Gastrocnemius medialis (tissue), 4 donors: ENCODE measurements around the gene SORBS1.

Experiments used
- POLR2A ChIP-seq, 2 donors: fragments of 450-650 bp; IDR thresholded peaks; one replicate each; pipeline ENCODE4 v1.6.1; 2017; ENCODE audit warnings: antibody characterized with exemption in 2 of 2, mild to moderate bottlenecking in 2 of 2, moderate library complexity in 2 of 2
- TF ChIP-seq, protein P1 (sequence below), 5 experiments: fragments of 450-650 bp in 3 of 5; fragments of 200-600 bp in 2 of 5; sonication (generic) in 2 of 5; IDR thresholded peaks in 4 of 5; conservative IDR thresholded peaks in 1 of 5; 1 replicate in 4 of 5; 2 replicates in 1 of 5; pipeline ENCODE4 v1.5.1; 2016 to 2019; ENCODE audit warnings: antibody characterized with exemption in 5 of 5, mild to moderate bottlenecking in 3 of 5, moderate library complexity in 3 of 5

DNA sequence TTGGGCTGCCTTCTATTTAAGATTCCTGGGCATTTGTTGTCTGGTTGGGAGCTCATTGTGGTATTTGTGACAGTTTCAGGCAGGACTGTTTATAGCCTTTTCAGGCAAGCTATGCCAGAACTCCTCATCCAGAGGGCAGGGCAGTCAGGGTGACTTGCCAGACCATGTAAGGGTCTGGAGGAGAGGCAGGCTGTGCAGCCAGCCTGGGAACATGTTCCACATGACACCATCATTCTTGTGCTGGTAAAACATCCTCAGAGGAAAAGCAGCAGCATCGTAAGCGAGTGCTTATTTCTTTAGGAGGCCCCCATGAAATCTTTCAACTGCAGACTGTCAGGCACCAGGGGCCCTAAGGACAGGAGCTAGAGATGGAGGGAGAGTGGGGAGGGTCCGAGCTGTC is 44.0 kb upstream of the SORBS1 start:
- TF ChIP-seq, protein P1, sequence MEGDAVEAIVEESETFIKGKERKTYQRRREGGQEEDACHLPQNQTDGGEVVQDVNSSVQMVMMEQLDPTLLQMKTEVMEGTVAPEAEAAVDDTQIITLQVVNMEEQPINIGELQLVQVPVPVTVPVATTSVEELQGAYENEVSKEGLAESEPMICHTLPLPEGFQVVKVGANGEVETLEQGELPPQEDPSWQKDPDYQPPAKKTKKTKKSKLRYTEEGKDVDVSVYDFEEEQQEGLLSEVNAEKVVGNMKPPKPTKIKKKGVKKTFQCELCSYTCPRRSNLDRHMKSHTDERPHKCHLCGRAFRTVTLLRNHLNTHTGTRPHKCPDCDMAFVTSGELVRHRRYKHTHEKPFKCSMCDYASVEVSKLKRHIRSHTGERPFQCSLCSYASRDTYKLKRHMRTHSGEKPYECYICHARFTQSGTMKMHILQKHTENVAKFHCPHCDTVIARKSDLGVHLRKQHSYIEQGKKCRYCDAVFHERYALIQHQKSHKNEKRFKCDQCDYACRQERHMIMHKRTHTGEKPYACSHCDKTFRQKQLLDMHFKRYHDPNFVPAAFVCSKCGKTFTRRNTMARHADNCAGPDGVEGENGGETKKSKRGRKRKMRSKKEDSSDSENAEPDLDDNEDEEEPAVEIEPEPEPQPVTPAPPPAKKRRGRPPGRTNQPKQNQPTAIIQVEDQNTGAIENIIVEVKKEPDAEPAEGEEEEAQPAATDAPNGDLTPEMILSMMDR (IDR thresholded peaks at IDR 0.05 in 4 of 5, conservative IDR thresholded peaks at IDR 0.05 in 1 of 5): no peak
- TF ChIP-seq POLR2A (IDR thresholded peaks at IDR 0.05): no peak
